PC-9 (cell line): ENCODE data around the gene PCMTD2.

ENCODE experiments used
- EZH2 ChIP-seq: fragments of 200-600 bp; sonication (generic); IDR thresholded peaks from 2 replicates; pipeline ENCODE4 v1.8.0; 2017; ENCODE audit warnings: antibody characterized with exemption, low read depth
- TF ChIP-seq, protein P1 (sequence below): fragments of 200-600 bp; sonication (generic); conservative IDR thresholded peaks from 2 replicates; pipeline ENCODE4 v1.6.1; 2017; ENCODE audit warnings: mixed run types, antibody characterized with exemption, mild to moderate bottlenecking, moderate library complexity

DNA sequence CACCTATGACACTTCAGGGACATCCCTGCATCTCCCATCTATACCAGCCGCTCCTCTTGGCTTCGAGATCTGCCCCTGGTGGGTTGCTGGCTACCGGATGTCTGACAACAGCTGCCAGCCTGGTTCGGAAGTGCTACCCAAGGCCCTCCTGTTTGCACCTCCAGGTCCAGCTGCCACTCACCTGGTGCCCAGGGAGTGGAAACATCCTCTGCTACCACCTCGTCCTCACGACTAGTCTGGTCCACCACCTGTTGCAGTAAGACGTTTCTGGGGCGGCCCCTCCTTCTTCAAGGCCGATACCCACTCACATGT lies 8.3 kb upstream of the PCMTD2 start:
- TF ChIP-seq, protein P1, sequence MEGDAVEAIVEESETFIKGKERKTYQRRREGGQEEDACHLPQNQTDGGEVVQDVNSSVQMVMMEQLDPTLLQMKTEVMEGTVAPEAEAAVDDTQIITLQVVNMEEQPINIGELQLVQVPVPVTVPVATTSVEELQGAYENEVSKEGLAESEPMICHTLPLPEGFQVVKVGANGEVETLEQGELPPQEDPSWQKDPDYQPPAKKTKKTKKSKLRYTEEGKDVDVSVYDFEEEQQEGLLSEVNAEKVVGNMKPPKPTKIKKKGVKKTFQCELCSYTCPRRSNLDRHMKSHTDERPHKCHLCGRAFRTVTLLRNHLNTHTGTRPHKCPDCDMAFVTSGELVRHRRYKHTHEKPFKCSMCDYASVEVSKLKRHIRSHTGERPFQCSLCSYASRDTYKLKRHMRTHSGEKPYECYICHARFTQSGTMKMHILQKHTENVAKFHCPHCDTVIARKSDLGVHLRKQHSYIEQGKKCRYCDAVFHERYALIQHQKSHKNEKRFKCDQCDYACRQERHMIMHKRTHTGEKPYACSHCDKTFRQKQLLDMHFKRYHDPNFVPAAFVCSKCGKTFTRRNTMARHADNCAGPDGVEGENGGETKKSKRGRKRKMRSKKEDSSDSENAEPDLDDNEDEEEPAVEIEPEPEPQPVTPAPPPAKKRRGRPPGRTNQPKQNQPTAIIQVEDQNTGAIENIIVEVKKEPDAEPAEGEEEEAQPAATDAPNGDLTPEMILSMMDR: no peak
- no peak for TF ChIP-seq EZH2
